ENCODE results near the gene KCNS3. TPM values are rescaled to one million over a fixed set of nuclear protein-coding genes. Genes with fewer than 3 reads are reported as not detected.

Gene KCNS3
- total and polyA plus RNA-seq, 9 of the 15 experiments (the other 6 are each of a cell fraction or from before 2014, with no cell fraction given), result 0.01 to 0.75 (median 0.25) TPM

GRCh38 chr2:17869128-17869527 lies 9.3 kb upstream of the KCNS3 start (continued):
- TF ChIP-seq ATF3 (IDR thresholded peaks at IDR 0.05), result peak; percentile 38
- no peak for TF ChIP-seq ATF3 (CRISPR knock-in tag; conservative IDR thresholded peaks at IDR 0.05)
- no peak for TF ChIP-seq RNF2 (IDR thresholded peaks at IDR 0.05)
- TF ChIP-seq RBFOX2 (IDR thresholded peaks at IDR 0.05; ENCODE audit: low read depth, low read length), result no peak
- no peak for TF ChIP-seq ZNF592 (IDR thresholded peaks at IDR 0.05)
- peak; percentile 55 for TF ChIP-seq CBFA2T2 (conservative IDR thresholded peaks at IDR 0.05)
- TF ChIP-seq ZBTB40 (IDR thresholded peaks at IDR 0.05), result no peak
- no peak for TF ChIP-seq ZBTB40 (CRISPR knock-in tag; IDR thresholded peaks at IDR 0.05)
- TF ChIP-seq SREBF1 (IDR thresholded peaks at IDR 0.05; ENCODE audit: borderline replicate concordance, low read depth, low read length), result no peak
- TF ChIP-seq TFE3 (CRISPR knock-in tag; IDR thresholded peaks at IDR 0.05), result peak; percentile 82
